Activated T-cell treated with anti-CD3 and anti-CD28 coated beads for 48 hours (primary cell): ENCODE results near the gene SDCBP2.
"Not testable (repeated sequence)": the region's sequence is repeated elsewhere in the genome, so short reads cannot be mapped to it uniquely, and the experiment has no call there.

ENCODE experiments used
- DNase-seq: peaks from one replicate; pipeline ENCODE4 v3.0.0-alpha.2; 2020; ENCODE audit warnings: low read depth

The SDCBP2 gene

DNA sequence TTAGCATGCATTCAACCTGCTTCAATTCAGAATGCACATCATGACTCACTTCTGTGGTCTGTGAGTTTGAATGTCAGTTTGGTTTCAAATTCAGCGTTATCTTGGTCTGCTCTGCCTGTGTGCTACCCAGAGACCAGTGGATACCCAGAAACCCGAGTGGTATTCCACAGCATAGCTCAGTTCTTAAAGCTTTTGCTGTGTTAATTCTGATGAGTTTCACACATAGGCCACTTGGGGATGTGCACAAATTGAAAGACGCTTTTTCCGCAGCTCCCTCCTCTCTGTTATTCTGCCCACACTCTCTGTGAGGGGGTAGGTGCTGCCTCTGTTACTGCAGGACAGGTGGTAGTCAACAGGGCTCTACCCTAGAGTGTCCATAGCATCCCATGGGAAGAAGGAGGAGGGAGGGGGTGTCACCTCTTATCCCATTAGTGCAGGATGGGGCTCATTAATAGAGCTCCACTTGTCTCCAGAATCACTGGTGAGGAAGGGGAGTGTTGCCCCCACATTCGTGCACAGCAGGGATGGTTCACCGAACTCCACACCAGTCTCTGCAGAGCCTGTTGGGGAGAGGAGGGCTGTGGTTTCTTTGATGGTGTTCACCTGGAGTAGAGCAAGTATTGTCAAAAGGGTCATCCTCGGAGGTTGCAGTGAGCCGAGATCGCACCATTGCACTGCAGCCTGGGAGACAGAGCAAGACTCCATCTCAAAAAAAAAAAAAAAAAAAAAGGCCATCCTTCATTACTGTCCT is 29.2 kb upstream of the SDCBP2 start:
- DNase-seq = no peak

GRCh38 chr20:1353956-1354355 is 25.0 kb upstream of the SDCBP2 start:
- DNase-seq = no peak

- no peak for DNase-seq
Observed at GRCh38 chr20:1346315-1346969, 17.5 kb upstream of the SDCBP2 start.

- DNase-seq = no peak
Observed at GRCh38 chr20:1345756-1346093, 16.8 kb upstream of the SDCBP2 start.

- no peak for DNase-seq
Observed at GRCh38 chr20:1345030-1345755, 16.3 kb upstream of the SDCBP2 start.

- not testable (repeated sequence) for DNase-seq
Observed at GRCh38 chr20:1343446-1344124, 14.6 kb upstream of the SDCBP2 start.

GRCh38 chr20:1341561-1342265 is 12.8 kb upstream of the SDCBP2 start:
- DNase-seq = no peak

- no peak for DNase-seq
Observed at GRCh38 chr20:1338801-1339200, 9.9 kb upstream of the SDCBP2 start.

- DNase-seq = no peak
Observed at GRCh38 chr20:1338096-1338495, 9.2 kb upstream of the SDCBP2 start.

GRCh38 chr20:1337441-1337840 is 8.5 kb upstream of the SDCBP2 start:
- no peak for DNase-seq

GRCh38 chr20:1336699-1337367 is 7.9 kb upstream of the SDCBP2 start:
- no peak for DNase-seq

DNA sequence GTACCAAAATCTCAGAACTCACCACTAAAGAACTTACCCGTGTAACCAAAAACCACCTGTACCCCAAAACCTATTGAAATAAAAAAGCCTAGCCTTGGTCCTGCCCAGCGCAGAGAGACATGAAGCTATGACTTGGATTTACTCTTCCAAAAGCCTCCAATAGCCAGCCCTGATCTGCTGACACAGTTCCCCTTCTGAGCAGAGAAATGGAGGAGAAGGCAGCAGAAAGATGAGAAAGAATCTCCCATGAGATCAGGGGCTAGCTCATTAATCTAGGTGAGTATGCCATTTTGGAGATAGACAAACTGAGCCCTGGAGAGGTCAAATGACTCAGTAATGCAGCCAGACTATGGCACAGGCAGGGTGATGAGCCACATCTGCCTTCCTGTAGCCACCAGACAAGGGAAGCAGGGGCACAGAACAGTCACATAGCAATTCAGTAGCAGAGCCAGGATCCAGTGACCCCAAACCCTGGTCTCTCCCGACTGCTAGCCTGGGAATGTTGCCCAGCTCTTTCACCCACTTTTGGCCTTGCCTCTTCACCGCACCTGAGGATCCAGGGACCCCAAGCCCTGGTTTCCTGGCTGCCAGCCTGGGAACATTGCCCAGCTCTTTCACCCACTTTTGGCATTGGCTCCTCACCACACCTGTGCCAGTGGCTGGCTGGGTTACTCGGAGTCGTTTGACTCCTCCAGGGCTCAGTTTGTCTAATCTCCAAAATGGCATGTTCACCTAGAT is 7.2 kb upstream of the SDCBP2 start:
- no peak for DNase-seq

GRCh38 chr20:1334761-1335160 is 5.8 kb upstream of the SDCBP2 start:
- DNase-seq = no peak

DNA sequence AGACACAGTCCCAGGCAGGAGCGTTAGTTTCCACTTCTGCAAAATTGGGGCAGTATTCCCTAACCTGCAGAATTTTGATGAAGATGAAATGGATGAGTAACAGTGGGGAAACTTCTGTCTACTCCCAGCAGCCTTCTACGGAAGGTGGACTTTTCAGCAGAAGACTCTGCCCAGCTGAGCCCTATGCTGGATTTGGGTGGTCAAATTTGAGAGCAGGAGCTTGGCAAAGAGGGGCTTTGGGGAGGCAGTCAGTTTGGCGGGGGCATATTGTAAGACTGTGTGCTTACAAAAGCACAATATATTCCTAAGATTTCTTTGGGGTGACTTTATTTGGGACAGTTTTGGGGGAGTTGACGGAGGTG is 5.4 kb upstream of the SDCBP2 start:
- DNase-seq = no peak

GRCh38 chr20:1333462-1334369 is 4.8 kb upstream of the SDCBP2 start:
- no peak for DNase-seq

- no peak for DNase-seq
Observed at GRCh38 chr20:1332749-1333300, 3.9 kb upstream of the SDCBP2 start.

- no peak for DNase-seq
Observed at GRCh38 chr20:1331801-1332453, 3.0 kb upstream of the SDCBP2 start.

DNA sequence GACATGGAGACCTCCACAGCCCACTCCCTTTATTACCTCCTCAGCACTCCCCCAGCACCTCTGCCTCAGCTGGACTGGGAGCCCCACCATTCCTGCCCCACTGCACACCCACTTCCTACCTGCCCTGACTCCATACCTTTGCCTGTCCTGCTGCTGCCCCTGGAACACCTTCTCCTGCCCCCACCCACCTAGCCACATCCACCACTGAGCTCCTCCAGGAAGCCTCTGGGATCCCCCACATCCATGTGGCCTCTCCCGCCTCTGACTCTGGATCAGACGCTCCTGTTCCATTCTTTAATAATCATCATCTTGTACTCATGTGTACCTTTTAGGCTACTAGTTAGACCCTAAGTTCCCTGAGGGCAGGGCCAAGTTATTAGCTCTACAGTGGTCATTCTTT is 2.2 kb upstream of the SDCBP2 start:
- DNase-seq = no peak
